Activated CD4-positive, CD25-positive, alpha-beta regulatory T cell treated with anti-CD3 and anti-CD28 coated beads, Interleukin-2, amount 50 U/mL, for 24 hours (primary cell): ENCODE results near the gene USH1C.

ENCODE experiments used
- ATAC-seq, 2 donors: fragments of 150-1000 bp; cut with Tn5 transposase; one replicate each; pipeline ENCODE4 v1.10.0; 2021; ENCODE audit warnings: mild to moderate bottlenecking in 1 of 2, moderate library complexity in 1 of 2

Gene USH1C

GRCh38 chr11:17568944-17569343, 24.7 kb upstream of the USH1C start:
- no peak for ATAC-seq

GRCh38 chr11:17564687-17565042, 20.4 kb upstream of the USH1C start:
- ATAC-seq: no peak

DNA sequence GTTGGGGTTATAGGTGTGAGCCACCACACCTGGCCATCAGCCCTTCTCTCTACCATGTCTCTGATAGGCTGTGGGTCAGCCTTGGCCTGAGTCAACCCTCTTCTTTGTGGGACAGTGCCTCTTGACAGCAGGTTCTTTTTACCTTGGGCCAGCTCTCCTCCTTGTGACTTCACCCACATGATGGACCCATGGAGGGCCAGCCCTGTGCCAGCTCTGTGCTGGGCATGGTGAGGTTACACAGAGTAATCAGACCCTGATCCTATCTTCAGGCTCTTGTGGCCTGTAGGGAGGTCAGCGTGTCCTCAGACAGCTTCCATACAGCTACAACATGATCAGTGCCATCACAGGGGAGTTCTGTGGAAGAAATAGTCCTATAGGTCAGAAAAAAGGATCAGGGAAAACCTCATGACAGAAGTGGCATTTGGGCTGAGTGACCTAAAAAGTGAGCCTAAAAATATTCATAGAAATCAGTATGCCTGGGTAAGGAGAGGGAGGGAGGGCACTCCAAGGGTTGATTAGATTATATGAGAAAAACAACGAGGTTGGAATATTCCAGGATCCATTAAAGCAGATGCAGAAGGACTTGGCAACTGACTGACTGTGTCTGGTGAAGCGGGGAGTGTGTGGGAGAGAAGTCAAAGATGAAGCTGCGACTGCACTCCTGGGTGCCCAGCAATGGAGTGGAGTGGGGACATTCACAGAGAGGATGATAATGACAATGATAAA, 19.9 kb upstream of the USH1C start:
- peak in 1 of 2 donors; percentile 13 for ATAC-seq

GRCh38 chr11:17563231-17563646, 19.0 kb upstream of the USH1C start:
- no peak for ATAC-seq

DNA sequence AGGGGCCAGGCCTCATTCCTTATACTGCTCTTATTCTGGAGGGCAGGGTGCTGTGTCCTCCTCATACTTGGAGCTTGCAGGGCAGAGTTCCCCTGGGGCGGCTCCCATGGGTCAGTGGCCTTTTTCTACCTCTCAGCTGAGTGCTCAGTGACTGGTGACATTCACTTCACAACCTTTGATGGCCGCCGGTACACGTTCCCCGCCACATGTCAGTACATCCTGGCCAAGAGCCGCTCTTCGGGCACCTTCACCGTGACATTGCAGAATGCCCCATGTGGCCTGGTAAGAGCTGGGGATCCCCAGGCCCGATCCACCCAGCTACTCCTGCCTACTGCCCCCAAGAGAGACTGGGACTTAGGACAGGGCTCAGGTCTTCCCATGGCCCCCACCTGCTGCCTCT, 17.3 kb upstream of the USH1C start:
- ATAC-seq: no peak

- ATAC-seq: no peak
Measured at GRCh38 chr11:17561111-17561415, 16.8 kb upstream of the USH1C start.

- ATAC-seq: no peak
Measured at GRCh38 chr11:17560281-17561110, 16.3 kb upstream of the USH1C start.

DNA sequence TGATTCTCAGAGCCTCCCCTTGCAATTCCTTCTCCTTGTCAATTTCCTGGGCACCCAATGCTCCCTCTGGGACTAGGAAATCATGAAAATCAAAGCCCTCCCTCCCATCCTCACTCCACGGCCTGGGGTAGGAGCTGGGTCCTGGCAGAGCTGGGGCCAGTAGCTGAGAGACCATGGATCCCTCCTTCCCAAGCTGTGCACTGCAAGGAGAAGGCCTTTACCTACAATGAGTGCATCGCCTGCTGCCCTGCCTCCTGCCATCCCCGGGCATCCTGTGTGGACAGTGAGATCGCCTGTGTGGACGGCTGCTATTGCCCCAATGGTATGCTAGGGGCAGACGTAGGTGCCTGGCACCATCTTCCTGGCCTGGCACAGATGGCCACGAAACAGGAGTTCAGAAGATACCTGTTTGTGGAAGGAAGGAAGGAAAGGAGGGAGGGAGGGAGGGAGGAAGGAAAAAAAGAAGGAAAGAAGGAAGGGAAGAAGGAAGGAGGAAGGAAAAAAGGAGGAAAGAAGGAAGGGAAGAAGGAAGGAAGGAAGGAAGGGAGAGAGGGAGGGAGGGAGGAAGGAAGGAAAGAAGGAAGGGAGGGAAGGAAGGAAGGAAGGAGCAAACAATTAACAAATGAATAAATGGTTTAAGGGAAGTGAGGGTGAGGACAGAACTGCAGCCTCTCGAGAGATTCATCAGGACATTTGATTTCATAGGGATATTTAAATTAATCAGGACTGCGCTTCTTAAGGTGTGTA, 15.3 kb upstream of the USH1C start:
- no peak for ATAC-seq

GRCh38 chr11:17558916-17559315, 14.7 kb upstream of the USH1C start:
- ATAC-seq: no peak

DNA sequence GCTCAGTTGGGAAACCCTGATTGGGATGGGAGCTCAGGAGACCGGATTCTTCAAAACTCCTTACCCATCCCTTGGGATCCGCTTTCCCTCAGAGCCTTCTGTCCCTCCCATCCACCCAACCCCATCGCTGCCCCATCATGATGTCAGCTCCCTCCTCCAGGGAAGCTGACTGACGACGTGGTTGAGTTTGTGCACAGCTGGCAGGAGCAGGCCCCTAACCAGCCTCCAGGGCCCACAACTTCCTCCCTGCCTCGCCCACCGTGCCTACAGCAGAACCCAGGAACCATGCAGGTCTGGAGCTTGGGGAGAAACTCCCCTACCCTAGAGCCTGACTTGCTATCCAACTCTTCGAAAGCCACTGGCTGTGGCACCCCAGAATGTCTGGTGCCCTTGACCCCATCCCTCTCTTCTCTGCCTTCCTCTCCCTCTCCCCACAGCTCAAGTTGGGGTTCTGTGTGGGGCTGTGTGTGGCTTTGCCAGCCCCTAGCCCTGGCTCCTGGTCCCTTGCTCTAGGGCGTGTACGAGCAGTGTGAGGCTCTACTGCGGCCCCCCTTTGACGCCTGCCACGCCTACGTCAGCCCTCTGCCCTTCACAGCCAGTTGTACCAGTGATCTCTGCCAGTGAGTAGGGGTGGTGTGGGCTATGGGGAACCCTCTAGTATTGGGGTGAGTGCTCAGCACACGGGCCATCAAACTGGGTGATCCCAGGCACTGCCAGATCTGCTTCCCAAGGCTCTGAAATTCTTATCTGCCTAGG, 14.0 kb upstream of the USH1C start:
- ATAC-seq: no peak

DNA sequence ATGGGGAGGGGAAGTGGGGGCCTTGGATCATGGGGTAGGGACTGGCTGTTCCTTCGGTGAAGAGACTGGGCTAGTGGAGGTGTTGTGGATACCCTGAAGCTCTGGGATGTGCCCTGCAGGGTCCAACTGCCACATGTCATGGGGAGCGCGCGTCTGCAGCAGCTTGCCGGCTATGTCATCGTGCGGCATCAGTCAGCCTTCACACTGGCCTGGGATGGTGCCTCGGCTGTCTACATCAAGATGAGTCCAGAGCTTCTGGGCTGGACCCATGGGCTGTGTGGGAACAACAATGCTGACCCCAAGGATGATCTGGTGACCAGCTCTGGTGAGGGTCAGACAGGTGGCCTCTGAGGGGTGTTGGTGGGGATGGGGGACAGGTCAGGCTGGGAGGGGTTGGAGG, 12.8 kb upstream of the USH1C start:
- no peak for ATAC-seq

DNA sequence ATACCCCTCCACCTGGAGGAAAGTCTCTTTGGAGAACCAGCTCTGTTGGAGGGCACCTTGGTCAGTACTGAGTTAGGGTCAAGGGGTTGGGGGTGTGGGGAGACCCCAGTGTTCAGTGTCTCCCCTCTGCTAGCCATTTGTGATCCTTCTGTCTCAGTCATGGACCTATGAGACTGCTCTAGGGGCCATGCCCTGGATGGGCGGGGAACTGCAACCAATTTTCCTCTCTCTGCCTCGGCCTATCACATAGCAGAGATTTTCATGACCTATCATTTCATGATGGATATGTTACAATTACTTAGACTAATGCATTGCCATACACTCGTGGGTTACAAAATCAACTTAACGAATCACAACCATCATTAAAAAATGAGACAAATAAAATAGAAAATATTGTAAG, 10.3 kb upstream of the USH1C start:
- no peak for ATAC-seq

GRCh38 chr11:17553249-17553546, 9.0 kb upstream of the USH1C start:
- no peak for ATAC-seq

DNA sequence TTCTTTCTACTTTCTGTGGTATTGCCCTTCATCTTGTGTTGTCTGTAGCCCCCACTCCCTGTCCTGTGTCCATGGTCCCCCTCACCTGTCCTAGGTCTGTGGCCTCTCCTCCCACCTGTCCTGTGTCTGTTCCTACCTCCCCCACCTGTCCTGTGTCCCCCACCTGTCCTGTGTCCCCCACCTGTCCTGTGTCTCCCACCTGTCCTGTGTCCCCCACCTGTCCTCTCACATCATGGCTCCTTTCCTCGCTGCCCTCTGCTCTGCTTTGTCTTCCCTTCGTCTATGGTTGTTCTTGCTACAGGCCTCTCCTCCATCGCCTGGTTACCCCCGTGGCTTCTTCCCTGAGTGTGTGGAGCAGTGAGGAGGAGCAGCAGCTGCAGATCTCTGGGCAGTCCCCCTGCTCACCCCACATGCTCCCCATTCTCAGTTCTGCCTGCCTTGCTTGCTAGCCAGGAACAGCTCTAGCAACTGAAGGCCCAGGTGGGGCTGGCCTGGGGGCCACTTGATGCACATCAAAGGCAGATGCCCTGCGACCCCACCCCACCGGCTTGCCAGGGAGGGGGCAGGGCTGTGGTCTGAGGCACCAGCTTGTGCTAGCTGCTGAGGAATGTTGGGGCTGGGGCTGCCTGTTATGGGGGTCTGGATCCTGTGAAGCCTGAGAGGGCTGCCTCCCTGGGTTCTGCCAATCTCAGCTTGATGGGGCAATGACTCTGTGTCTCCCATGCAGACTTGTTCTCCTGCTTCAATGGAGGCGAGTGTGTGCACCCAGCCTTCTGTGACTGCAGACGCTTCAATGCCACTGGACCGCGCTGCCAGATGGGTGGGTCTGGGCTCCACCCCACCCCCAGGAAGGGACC, 8.4 kb upstream of the USH1C start:
- no peak for ATAC-seq

- ATAC-seq: no peak
Measured at GRCh38 chr11:17552041-17552355, 7.8 kb upstream of the USH1C start.

DNA sequence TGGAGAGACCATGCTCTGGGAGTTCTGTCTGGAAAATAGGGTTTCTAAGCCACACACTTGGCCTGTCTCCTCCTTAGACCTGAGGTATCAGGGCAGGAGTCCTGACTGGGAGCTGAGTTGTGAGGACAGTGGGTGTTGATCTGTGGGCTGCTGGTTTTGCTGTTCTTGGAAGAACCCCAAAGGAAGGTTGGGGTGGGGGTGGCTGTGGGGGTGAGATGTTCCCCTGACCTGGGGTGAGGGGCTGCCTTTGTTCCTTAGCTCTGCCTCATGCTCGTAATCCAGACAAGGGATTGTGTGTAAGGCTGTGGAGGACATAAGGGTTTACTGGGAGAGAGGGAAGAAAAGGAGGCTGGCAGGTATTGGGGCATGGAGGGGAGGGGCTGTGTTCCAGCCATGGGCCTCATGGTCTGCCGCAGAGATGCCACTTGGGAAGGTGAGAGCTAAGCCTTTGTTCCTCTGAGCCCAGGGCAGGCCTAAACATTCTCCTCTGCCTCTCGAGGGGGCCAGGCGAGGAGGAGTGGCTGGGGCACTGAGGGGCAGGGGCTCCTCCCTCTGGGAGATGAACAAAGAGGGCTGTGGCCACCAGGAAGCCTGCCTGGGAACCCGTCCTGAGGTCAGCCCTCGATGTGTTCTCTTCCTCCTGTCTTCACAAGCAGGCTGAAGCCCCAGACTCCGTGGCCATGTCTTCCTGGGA, 7.3 kb upstream of the USH1C start:
- ATAC-seq: no peak

GRCh38 chr11:17550450-17551346, 6.5 kb upstream of the USH1C start:
- no peak for ATAC-seq

GRCh38 chr11:17548444-17548843, 4.2 kb upstream of the USH1C start:
- ATAC-seq: no peak

GRCh38 chr11:17547932-17548331, 3.7 kb upstream of the USH1C start:
- ATAC-seq: no peak

DNA sequence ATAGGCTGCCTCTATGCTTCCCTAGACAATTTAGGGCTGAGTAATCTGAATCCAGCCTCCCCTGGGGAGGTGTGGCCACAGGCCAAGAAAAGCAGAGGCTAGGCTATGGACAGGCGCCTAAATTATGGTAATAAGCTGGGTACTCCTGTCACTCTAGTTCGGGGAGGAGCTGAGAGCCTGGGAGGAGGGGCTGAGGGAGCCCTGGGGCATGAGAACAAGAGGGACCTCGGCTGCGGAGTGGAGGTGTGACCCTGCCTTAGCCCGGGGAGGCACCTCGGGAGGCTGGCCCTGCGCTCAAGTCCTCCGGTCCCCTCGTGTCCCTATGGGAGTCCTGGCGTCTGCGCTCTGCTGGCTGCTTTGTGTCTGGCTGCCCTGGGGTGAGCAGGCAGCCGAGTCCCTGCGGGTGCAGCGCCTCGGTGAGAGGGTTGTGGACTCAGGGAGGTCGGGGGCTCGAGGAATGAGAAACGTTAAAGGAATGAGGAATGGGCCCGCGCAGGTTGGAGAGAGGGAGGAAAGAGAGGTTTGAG, 2.9 kb upstream of the USH1C start, which contains the start of gene OTOG:
Gene OTOG (plus strand): TSS at position 209 of the 527 bp plus-strand sequence. CDS start 114 bp downstream, at position 323.
- no peak for ATAC-seq
